Measurements from ENCODE around the gene ZMYND15. TPM values are rescaled to one million over a fixed set of nuclear protein-coding genes. Genes with fewer than 3 reads are reported as not detected.

The ZMYND15 gene
- total and polyA plus RNA-seq, 2 of the 13 experiments (the other 11 are each of a cell fraction or from before 2014, with no cell fraction given), result 0.24 to 2.7 TPM

- TF ChIP-seq ZNF562 (CRISPR knock-in tag; IDR thresholded peaks at IDR 0.05; ENCODE audit: borderline replicate concordance) (no peak), ZNF224 (CRISPR knock-in tag; IDR thresholded peaks at IDR 0.05) (no peak), ZNF101 (CRISPR knock-in tag; IDR thresholded peaks at IDR 0.05; ENCODE audit: borderline replicate concordance, low read depth) (no peak), ZNF709 (CRISPR knock-in tag; IDR thresholded peaks at IDR 0.05) (no peak), ZNF10 (CRISPR knock-in tag; IDR thresholded peaks at IDR 0.05; ENCODE audit: borderline replicate concordance, low read depth) (no peak), MLLT10 (CRISPR knock-in tag; IDR thresholded peaks at IDR 0.05) (no peak), FOXK1 (CRISPR knock-in tag; IDR thresholded peaks at IDR 0.05; ENCODE audit: borderline replicate concordance, low read depth) (peak; percentile 64; the same call in 1 of the 2 replicates), REPIN1 (CRISPR knock-in tag; IDR thresholded peaks at IDR 0.05; ENCODE audit: borderline replicate concordance, low read depth) (peak; percentile 49; the same call in 1 of the 2 replicates), ZNF329 (CRISPR knock-in tag; IDR thresholded peaks at IDR 0.05; ENCODE audit: low read depth) (no peak), NR1H2 (CRISPR knock-in tag; IDR thresholded peaks at IDR 0.05; ENCODE audit: borderline replicate concordance, low read depth) (no peak), ZSCAN29 (CRISPR knock-in tag; conservative IDR thresholded peaks at IDR 0.05) (no peak), GTF2F1 (IDR thresholded peaks at IDR 0.05; ENCODE audit: low read length) (no peak), NFE2L1 (CRISPR knock-in tag; IDR thresholded peaks at IDR 0.05; ENCODE audit: borderline replicate concordance) (no peak), CBX5 (CRISPR knock-in tag; IDR thresholded peaks at IDR 0.05; ENCODE audit: borderline replicate concordance) (peak; percentile 79), ZNF629 (CRISPR knock-in tag; conservative IDR thresholded peaks at IDR 0.05) (peak; percentile 29; the same call in 1 of the 2 replicates), RNF2 (conservative IDR thresholded peaks at IDR 0.05; ENCODE audit: low read depth) (no peak), GMEB2 (CRISPR knock-in tag; IDR thresholded peaks at IDR 0.05; ENCODE audit: low read depth) (no peak), KDM5A (IDR thresholded peaks at IDR 0.05; ENCODE audit: borderline replicate concordance, low read length) (no peak), ZNF780A (CRISPR knock-in tag; IDR thresholded peaks at IDR 0.05) (peak; percentile 67; the same call in 1 of the 2 replicates)
- TF ChIP-seq, protein P1, sequence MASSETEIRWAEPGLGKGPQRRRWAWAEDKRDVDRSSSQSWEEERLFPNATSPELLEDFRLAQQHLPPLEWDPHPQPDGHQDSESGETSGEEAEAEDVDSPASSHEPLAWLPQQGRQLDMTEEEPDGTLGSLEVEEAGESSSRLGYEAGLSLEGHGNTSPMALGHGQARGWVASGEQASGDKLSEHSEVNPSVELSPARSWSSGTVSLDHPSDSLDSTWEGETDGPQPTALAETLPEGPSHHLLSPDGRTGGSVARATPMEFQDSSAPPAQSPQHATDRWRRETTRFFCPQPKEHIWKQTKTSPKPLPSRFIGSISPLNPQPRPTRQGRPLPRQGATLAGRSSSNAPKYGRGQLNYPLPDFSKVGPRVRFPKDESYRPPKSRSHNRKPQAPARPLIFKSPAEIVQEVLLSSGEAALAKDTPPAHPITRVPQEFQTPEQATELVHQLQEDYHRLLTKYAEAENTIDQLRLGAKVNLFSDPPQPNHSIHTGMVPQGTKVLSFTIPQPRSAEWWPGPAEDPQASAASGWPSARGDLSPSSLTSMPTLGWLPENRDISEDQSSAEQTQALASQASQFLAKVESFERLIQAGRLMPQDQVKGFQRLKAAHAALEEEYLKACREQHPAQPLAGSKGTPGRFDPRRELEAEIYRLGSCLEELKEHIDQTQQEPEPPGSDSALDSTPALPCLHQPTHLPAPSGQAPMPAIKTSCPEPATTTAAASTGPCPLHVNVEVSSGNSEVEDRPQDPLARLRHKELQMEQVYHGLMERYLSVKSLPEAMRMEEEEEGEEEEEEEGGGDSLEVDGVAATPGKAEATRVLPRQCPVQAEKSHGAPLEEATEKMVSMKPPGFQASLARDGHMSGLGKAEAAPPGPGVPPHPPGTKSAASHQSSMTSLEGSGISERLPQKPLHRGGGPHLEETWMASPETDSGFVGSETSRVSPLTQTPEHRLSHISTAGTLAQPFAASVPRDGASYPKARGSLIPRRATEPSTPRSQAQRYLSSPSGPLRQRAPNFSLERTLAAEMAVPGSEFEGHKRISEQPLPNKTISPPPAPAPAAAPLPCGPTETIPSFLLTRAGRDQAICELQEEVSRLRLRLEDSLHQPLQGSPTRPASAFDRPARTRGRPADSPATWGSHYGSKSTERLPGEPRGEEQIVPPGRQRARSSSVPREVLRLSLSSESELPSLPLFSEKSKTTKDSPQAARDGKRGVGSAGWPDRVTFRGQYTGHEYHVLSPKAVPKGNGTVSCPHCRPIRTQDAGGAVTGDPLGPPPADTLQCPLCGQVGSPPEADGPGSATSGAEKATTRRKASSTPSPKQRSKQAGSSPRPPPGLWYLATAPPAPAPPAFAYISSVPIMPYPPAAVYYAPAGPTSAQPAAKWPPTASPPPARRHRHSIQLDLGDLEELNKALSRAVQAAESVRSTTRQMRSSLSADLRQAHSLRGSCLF (CRISPR knock-in tag; IDR thresholded peaks at IDR 0.05; ENCODE audit: borderline replicate concordance), result no peak
Observed at GRCh38 chr17:4777969-4778760, 38.5 kb downstream of the ZMYND15 start (continued).
